Nephron (organoid): ENCODE data around the gene PDZD2.
A peak's percentile ranks its signal among the peaks of the same experiment; 100 is the strongest.
"Not testable (repeated sequence)": the region's sequence is repeated elsewhere in the genome, so short reads cannot be mapped to it uniquely, and the experiment has no call there.

Experiments
- H3K27ac Mint-ChIP-seq, 3 experiments: 2 replicates each; pipeline ENCODE4 v1.8.0; 2020; ENCODE audit warnings: mixed read lengths in 3 of 3, mild to moderate bottlenecking in 2 of 3, moderate library complexity in 1 of 3
- H3K27me3 Mint-ChIP-seq: 2 replicates; pipeline ENCODE4 v1.8.0; 2021; ENCODE audit warnings: low read depth, mild to moderate bottlenecking, moderate library complexity, mixed read lengths
- H3K36me3 Mint-ChIP-seq: 2 replicates; pipeline ENCODE4 v1.8.0; 2020; ENCODE audit warnings: low read depth, mixed read lengths
- H3K4me1 Mint-ChIP-seq: 2 replicates; pipeline ENCODE4 v1.8.0; 2020; ENCODE audit warnings: mixed read lengths
- H3K4me3 Mint-ChIP-seq, 3 experiments: 2 replicates each; pipeline ENCODE4 v1.8.0; 2020; ENCODE audit warnings: mild to moderate bottlenecking in 3 of 3, mixed read lengths in 3 of 3, moderate library complexity in 2 of 3
- H3K9me3 Mint-ChIP-seq: 2 replicates; pipeline ENCODE4 v1.8.0; 2020; ENCODE audit warnings: mixed read lengths
- TF ChIP-seq, protein P1 (sequence below), 3 experiments: fragments of 200-600 bp; sonication (generic); IDR thresholded peaks; one replicate each; pipeline ENCODE4 v1.5.0; 2021; ENCODE audit warnings: antibody characterized with exemption in 3 of 3; ENCODE audit not compliant: unreplicated experiment in 3 of 3

The PDZD2 gene

DNA sequence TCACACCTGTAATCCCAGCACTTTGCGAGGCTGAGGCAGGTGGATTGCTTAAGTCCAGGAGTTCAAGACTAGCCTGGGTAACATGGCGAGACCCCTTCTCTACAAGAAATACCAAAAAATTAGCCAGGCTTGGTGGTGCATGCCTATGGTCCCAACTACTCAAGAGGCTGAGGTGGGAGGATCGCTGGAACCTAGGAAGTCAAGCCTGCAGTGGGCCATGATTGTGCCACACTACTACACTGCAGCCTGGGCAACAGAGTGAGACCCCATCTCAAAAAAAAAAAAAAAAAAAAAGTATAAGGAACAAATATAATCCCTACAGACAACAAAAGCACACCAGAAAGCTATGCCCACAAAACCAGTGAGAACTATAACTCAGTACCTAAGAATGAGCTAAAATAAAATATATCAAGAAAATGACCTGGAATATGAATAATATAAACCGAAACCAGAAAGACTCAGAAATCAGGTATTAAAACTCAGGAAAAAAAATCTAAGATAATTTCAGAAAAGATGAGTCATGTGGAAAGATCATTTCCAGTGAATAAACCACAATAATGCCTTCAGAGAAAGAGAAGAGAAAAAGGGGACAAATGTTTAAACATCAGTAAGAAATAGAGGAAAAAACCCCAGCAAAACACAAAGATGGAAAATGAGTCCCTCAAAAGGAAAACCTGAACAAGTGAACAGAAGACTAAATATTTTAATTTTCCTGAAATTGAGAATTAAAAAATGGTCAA, 477.8 kb downstream of the PDZD2 start:
- no peaks in the 10 kb centered on the region for H3K27me3 Mint-ChIP-seq
- H3K36me3 Mint-ChIP-seq: peaks cover 60% of the 10 kb centered on the region
- no peak overlapping the region for H3K4me3 Mint-ChIP-seq
- no peaks in the 10 kb centered on the region for H3K4me1 Mint-ChIP-seq
- no peaks in the 10 kb centered on the region for H3K9me3 Mint-ChIP-seq
- TF ChIP-seq, protein P1, sequence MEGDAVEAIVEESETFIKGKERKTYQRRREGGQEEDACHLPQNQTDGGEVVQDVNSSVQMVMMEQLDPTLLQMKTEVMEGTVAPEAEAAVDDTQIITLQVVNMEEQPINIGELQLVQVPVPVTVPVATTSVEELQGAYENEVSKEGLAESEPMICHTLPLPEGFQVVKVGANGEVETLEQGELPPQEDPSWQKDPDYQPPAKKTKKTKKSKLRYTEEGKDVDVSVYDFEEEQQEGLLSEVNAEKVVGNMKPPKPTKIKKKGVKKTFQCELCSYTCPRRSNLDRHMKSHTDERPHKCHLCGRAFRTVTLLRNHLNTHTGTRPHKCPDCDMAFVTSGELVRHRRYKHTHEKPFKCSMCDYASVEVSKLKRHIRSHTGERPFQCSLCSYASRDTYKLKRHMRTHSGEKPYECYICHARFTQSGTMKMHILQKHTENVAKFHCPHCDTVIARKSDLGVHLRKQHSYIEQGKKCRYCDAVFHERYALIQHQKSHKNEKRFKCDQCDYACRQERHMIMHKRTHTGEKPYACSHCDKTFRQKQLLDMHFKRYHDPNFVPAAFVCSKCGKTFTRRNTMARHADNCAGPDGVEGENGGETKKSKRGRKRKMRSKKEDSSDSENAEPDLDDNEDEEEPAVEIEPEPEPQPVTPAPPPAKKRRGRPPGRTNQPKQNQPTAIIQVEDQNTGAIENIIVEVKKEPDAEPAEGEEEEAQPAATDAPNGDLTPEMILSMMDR (IDR thresholded peaks at IDR 0.05; ENCODE audit: unreplicated experiment in 3 of 3): no peak
- H3K27ac Mint-ChIP-seq: no peak overlapping the region

- not testable (repeated sequence) for H3K27ac Mint-ChIP-seq, H3K9me3 Mint-ChIP-seq, H3K4me3 Mint-ChIP-seq, H3K4me1 Mint-ChIP-seq, H3K27me3 Mint-ChIP-seq
- H3K36me3 Mint-ChIP-seq: peaks cover 63% of the 10 kb centered on the region
These were observed 480.0 kb downstream of the PDZD2 start for GRCh38 chr5:32118922-32119321.

- Mint-ChIP-seq H3K9me3 (no peaks in the 10 kb centered on the region), H3K4me1 (no peaks in the 10 kb centered on the region), H3K27ac (no peak overlapping the region), H3K36me3 (peaks cover 59% of the 10 kb centered on the region), H3K27me3 (no peaks in the 10 kb centered on the region), H3K4me3 (no peak overlapping the region)
- TF ChIP-seq, protein P1 (IDR thresholded peaks at IDR 0.05; ENCODE audit: unreplicated experiment in 3 of 3): no peak
These were observed 484.3 kb downstream of the PDZD2 start for GRCh38 chr5:32123058-32123805.

DNA sequence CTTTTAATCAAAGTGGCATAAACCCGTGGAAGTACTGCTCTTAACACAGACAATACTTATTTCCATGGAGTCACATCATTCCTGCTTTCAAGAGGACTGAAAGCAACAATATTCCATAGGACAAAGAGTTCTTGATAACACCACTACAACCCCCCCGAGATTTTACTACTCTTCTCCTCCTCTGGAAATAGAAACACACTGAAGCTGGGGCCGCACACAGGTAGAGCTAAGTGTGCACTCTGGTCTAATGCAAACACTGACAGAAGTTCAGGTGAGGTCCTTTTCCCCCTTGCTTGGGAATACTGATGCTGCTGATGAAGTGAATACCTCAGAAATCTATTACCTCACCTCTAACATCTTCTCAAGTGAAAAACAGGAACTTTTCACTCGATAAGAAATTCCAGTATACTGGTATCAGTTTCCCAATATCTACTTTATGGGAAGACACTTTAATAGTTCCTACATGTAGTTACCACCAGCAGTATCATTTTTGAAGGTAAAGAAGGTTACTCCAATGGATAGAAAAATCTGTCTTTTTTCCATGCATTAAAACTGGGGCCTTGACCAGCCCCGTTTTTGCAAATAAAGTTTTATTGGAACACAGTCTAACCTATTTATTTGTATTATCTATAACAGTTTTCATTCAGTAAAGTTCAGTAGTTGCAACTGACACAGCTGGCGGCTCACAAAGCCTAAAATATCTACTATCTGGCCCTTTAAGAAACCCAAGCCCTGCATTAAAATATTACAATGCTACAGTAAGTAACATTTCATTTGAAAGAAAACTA, 485.2 kb downstream of the PDZD2 start:
- Mint-ChIP-seq H3K4me1 (no peaks in the 10 kb centered on the region), H3K9me3 (no peaks in the 10 kb centered on the region), H3K36me3 (peaks cover 65% of the 10 kb centered on the region), H3K4me3 (no peak overlapping the region), H3K27me3 (no peaks in the 10 kb centered on the region), H3K27ac (no peak overlapping the region)
- TF ChIP-seq, protein P1 (IDR thresholded peaks at IDR 0.05; ENCODE audit: unreplicated experiment in 3 of 3): no peak

- H3K9me3 Mint-ChIP-seq: no peaks in the 10 kb centered on the region
- TF ChIP-seq, protein P1 (IDR thresholded peaks at IDR 0.05; ENCODE audit: unreplicated experiment in 3 of 3): no peak
- H3K27ac Mint-ChIP-seq: peak overlapping the region in 1 of 3 experiments; percentile 41
- H3K27me3 Mint-ChIP-seq: no peaks in the 10 kb centered on the region
- H3K36me3 Mint-ChIP-seq: peaks cover 70% of the 10 kb centered on the region
- peaks cover 17% of the 10 kb centered on the region for H3K4me1 Mint-ChIP-seq
- no peak overlapping the region for H3K4me3 Mint-ChIP-seq
These were observed 487.8 kb downstream of the PDZD2 start for GRCh38 chr5:32126691-32127090.

GRCh38 chr5:32127711-32128110, 488.8 kb downstream of the PDZD2 start:
- Mint-ChIP-seq H3K4me3 (no peak overlapping the region), H3K36me3 (peaks cover 71% of the 10 kb centered on the region), H3K9me3 (no peaks in the 10 kb centered on the region), H3K27me3 (no peaks in the 10 kb centered on the region), H3K27ac (peak overlapping the region in 1 of 3 experiments; percentile 11), H3K4me1 (peaks cover 17% of the 10 kb centered on the region)
- TF ChIP-seq, protein P1 (IDR thresholded peaks at IDR 0.05; ENCODE audit: unreplicated experiment in 3 of 3): no peak
